Colonic mucosa (tissue), 4 donors: ENCODE results near the gene SLC2A4RG. TPM values are rescaled to one million over a fixed set of nuclear protein-coding genes. Genes with fewer than 3 reads are reported as not detected.
A peak's percentile ranks its signal among the peaks of the same experiment; 100 is the strongest.

Experiments
- DNase-seq: peaks from one replicate; pipeline ENCODE4 v3.0.0-alpha.2; 2020
- H3K27ac ChIP-seq: fragments of 200-600 bp; one replicate; pipeline ENCODE4 v1.8.0; 2021
- H3K27me3 ChIP-seq: fragments of 200-600 bp; one replicate; pipeline ENCODE4 v1.8.0; 2021
- H3K36me3 ChIP-seq: fragments of 200-600 bp; one replicate; pipeline ENCODE4 v1.8.0; 2021
- H3K4me1 ChIP-seq: fragments of 200-600 bp; one replicate; pipeline ENCODE4 v1.8.0; 2021; ENCODE audit warnings: mild to moderate bottlenecking
- H3K4me3 ChIP-seq: fragments of 200-600 bp; one replicate; pipeline ENCODE4 v1.8.0; 2021
- H3K9ac ChIP-seq, 2 donors: one replicate each; pipeline ENCODE4 v1.7.0; 2013; ENCODE audit warnings: control low read depth in 2 of 2, low read depth in 2 of 2, low read length in 2 of 2
- H3K9me3 ChIP-seq: fragments of 200-600 bp; one replicate; pipeline ENCODE4 v1.8.0; 2021
- intact Hi-C: fragments of 100-400 bp; cut with DNase I; formaldehyde crosslinking; loops from one replicate; pipeline ENCODE4 v1.14.1; 2022
- total RNA-seq, 2 donors: library from RNA; stranded (reverse); fragmentation: NEBNext Ultra II Directional in 1 of 2; extraction: Animal tissue kit (Norgen Biotek cat#: 25700) in 1 of 2; gene quantifications; one replicate each; pipeline ENCODE4 v1.2.1, GENCODE V29; 2021
- TF ChIP-seq, protein P1 (sequence below): fragments of 200-600 bp; IDR thresholded peaks from one replicate; pipeline ENCODE4 v1.8.0; 2022; ENCODE audit warnings: antibody characterized with exemption, mild to moderate bottlenecking
- donor health status: healthy.
- donor health status: DM: no; HTN: no; CAD: no.
- donor health status: DM: no; HTN: no; CAD: no.

The SLC2A4RG gene
- total RNA-seq, 2 donors from 2014 or later = 44.3 to 75.3 TPM

DNA sequence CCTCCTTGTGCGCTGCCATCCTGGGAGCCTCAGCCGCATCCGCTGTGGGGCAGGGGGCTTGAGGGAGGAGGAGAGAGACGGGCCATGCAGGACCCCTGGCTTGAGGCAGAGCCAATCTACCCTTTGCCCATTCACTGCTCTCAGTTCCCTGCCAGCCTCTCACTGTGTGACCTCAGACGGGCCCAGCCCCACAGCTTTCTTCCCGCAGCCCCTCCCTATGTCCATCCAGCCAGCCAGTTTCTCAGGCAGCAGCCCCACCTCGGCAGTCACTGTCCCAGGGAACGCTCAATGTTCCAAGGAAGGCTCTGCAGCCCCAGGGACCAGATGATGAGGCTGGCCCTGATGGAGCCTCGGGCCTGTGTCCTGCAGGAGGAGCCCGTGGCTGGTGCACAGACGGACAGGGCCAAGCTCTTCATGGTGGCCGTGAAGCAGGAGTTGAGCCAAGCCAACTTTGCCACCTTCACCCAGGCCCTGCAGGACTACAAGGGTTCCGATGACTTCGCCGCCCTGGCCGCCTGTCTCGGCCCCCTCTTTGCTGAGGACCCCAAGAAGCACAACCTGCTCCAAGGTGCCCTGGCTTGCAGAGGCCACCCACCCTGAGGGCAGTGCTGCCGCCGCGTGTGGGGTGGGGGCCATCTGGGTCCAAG is 47.0 kb upstream of the SLC2A4RG start:
- Histone ChIP-seq H3K36me3 (no peaks in the 10 kb centered on the region), H3K27me3 (no peaks in the 10 kb centered on the region), H3K4me1 (peaks cover 36% of the 10 kb centered on the region), H3K9ac (peak overlapping the region in 1 of 2 donors; percentile 14), H3K27ac (peak overlapping the region; percentile 83), H3K4me3 (no peak overlapping the region), H3K9me3 (no peaks in the 10 kb centered on the region)
- TF ChIP-seq, protein P1, sequence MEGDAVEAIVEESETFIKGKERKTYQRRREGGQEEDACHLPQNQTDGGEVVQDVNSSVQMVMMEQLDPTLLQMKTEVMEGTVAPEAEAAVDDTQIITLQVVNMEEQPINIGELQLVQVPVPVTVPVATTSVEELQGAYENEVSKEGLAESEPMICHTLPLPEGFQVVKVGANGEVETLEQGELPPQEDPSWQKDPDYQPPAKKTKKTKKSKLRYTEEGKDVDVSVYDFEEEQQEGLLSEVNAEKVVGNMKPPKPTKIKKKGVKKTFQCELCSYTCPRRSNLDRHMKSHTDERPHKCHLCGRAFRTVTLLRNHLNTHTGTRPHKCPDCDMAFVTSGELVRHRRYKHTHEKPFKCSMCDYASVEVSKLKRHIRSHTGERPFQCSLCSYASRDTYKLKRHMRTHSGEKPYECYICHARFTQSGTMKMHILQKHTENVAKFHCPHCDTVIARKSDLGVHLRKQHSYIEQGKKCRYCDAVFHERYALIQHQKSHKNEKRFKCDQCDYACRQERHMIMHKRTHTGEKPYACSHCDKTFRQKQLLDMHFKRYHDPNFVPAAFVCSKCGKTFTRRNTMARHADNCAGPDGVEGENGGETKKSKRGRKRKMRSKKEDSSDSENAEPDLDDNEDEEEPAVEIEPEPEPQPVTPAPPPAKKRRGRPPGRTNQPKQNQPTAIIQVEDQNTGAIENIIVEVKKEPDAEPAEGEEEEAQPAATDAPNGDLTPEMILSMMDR = no peak
- DNase-seq = peak; percentile 65
- intact Hi-C loops = no loop called here

DNA sequence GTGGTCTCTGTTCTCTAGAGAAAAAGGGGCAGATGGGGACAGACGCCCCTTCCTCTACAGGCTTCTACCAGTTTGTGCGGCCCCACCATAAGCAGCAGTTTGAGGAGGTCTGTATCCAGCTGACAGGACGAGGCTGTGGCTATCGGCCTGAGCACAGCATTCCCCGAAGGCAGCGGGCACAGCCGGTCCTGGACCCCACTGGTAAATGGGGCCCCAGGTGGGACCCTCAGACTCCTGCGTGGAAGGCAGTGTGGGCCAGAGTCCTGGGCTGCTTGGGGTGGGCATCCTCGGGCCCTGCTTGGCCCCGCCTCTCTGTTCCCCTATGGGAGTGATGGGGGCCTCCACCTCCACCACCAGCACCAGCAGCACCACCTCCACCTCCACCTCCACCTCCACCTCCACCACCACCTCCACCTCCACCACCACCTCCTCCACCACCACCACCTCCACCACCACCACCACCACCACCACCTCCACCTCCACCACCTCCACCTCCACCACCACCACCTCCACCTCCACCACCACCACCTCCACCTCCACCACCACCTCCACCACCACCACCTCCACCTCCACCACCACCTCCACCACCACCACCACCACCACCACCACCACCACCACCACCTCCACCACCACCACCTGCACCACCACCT is 46.4 kb upstream of the SLC2A4RG start:
- intact Hi-C loops = no loop called here
- H3K9me3 ChIP-seq = no peaks in the 10 kb centered on the region
- no peak overlapping the region for H3K9ac ChIP-seq
- no peaks in the 10 kb centered on the region for H3K27me3 ChIP-seq
- H3K4me3 ChIP-seq = no peak overlapping the region
- no peak for DNase-seq
- H3K36me3 ChIP-seq = no peaks in the 10 kb centered on the region
- TF ChIP-seq, protein P1 = no peak
- H3K4me1 ChIP-seq = peaks cover 38% of the 10 kb centered on the region
- H3K27ac ChIP-seq = peak overlapping the region; percentile 83

DNA sequence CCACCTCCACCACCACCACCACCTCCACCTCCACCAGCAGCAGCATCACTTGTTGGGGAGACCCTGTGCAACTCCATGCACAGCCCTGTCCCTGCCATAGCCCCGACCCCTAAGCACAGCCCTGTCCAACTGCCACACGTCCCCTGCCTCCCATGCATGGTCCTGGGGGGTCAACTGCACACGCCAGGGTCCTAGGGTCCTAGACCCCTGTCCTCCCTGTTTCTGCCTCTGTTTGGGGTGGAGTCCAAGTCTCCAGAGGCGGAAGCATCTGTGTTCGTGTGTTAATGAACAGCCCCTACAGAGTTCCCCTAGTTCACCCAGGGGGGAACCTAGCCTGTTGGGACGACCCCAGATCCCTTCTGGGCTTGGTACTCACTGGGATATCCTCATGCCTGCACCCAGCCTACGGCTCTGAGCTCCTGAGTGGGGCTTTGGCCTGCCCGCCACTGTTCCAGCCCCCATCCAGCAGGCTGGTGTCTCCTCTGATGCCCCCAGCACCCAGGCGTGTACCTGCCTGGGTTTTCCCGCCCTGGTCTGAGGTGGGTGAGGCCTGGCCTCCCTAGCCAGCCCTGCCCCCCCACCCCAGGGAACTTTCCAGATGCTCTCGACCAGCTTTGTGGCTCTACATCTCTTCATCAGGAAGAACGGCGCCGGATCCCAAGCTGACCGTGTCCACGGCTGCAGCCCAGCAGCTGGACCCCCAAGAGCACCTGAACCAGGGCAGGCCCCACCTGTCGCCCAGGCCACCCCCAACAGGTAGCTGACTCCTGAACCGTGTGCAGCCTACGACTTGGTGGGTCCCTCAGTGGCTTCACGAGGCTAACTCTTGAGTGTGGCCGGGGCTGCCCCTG is 45.6 kb upstream of the SLC2A4RG start:
- peaks cover 41% of the 10 kb centered on the region for H3K4me1 ChIP-seq
- no peaks in the 10 kb centered on the region for H3K27me3 ChIP-seq
- H3K36me3 ChIP-seq = no peaks in the 10 kb centered on the region
- H3K9me3 ChIP-seq = no peaks in the 10 kb centered on the region
- intact Hi-C loops = no loop called here
- TF ChIP-seq, protein P1 = no peak
- no peak overlapping the region for H3K9ac ChIP-seq
- DNase-seq = no peak
- no peak overlapping the region for H3K4me3 ChIP-seq
- no peak overlapping the region for H3K27ac ChIP-seq

DNA sequence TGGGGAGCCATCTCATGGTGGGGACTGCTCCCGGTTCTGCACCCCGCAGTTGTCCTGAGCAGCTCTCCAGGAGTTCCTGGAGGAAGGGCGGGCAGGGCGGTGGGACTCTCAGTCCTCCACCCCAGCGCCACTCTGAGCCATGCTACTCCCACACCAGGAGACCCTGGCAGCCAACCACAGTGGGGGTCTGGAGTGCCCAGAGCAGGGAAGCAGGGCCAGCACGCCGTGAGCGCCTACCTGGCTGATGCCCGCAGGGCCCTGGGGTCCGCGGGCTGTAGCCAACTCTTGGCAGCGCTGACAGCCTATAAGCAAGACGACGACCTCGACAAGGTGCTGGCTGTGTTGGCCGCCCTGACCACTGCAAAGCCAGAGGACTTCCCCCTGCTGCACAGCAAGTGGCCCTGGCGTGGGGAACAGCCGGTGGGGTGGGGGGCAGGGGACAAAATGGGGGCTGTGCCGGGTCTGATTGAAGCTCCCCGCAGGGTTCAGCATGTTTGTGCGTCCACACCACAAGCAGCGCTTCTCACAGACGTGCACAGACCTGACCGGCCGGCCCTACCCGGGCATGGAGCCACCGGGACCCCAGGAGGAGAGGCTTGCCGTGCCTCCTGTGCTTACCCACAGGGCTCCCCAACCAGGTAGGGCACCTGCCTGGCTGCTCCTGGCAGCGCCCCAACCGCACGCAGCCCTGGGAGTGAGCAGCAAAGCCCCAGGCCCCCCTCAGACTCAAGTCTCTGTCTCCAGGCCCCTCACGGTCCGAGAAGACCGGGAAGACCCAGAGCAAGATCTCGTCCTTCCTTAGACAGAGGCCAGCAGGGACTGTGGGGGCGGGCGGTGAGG is 44.8 kb upstream of the SLC2A4RG start:
- H3K4me3 ChIP-seq = no peak overlapping the region
- no peaks in the 10 kb centered on the region for H3K27me3 ChIP-seq
- H3K36me3 ChIP-seq = no peaks in the 10 kb centered on the region
- intact Hi-C loops = no loop called here
- no peaks in the 10 kb centered on the region for H3K9me3 ChIP-seq
- peak overlapping the region; percentile 46 for H3K27ac ChIP-seq
- no peak for DNase-seq
- H3K9ac ChIP-seq = no peak overlapping the region
- TF ChIP-seq, protein P1 = no peak
- H3K4me1 ChIP-seq = peaks cover 42% of the 10 kb centered on the region
